OCI-LY7 (cell line): ENCODE results near the gene APOB. TPM values are rescaled to one million over a fixed set of nuclear protein-coding genes. Genes with fewer than 3 reads are reported as not detected.

Experiments used
- BruUV-seq: library from RNA; stranded (reverse); fragments of 400-500 nt; replicated peaks from 2 replicates; lab custom pipeline; 2021; lab: Mats Ljungman, UMichigan
- CTCF ChIA-PET: fragments of 300-600 bp; sonication (Branson Sonifier 250); formaldehyde crosslinking; loops from one replicate; lab custom pipeline; 2022; ENCODE audit warnings: antibody characterized with exemption; ENCODE audit not compliant: unreplicated experiment; lab: Charles Lee
- POLR2A ChIA-PET: fragments of 300-600 bp; sonication (Branson Sonifier 250); formaldehyde crosslinking; loops from one replicate; lab custom pipeline; 2022; ENCODE audit warnings: antibody characterized with exemption; lab: Charles Lee
- DNase-seq: peaks from one replicate; pipeline ENCODE4 v3.0.0-alpha.2; 2015; ENCODE audit warnings: low spot score
- H2AFZ ChIP-seq: fragments of 200-600 bp; sonication (generic), shearing (Covaris generic); 2 replicates; pipeline ENCODE4 v1.6.1; 2014; ENCODE audit warnings: mild to moderate bottlenecking, antibody characterized with exemption, low read length, moderate library complexity
- H3K27ac ChIP-seq: fragments of 200-600 bp; sonication (generic); 2 replicates; pipeline ENCODE4 v1.5.1; 2014; ENCODE audit warnings: mixed run types, low read depth, mild to moderate bottlenecking, moderate library complexity, low read length, inconsistent platforms; ENCODE audit not compliant: poor library complexity, severe bottlenecking
- H3K36me3 ChIP-seq: fragments of 200-600 bp; sonication (generic); 2 replicates; pipeline ENCODE4 v1.6.1; 2014; ENCODE audit warnings: mild to moderate bottlenecking, antibody characterized with exemption, low read length, moderate library complexity, mixed read lengths; ENCODE audit not compliant: insufficient read depth
- H3K4me1 ChIP-seq: fragments of 200-600 bp; sonication (generic); 2 replicates; pipeline ENCODE4 v1.5.1; 2014; ENCODE audit warnings: mild to moderate bottlenecking, low read length; ENCODE audit not compliant: insufficient read depth, poor library complexity, severe bottlenecking
- H3K4me2 ChIP-seq: fragments of 200-600 bp; sonication (generic); 2 replicates; pipeline ENCODE4 v1.6.1; 2014; ENCODE audit warnings: mild to moderate bottlenecking, low read length
- H3K4me3 ChIP-seq: fragments of 200-600 bp; sonication (generic); 2 replicates; pipeline ENCODE4 v1.5.1; 2014; ENCODE audit warnings: mild to moderate bottlenecking, low read depth, low read length; ENCODE audit not compliant: poor library complexity, severe bottlenecking
- H3K79me2 ChIP-seq: fragments of 200-600 bp; sonication (generic); 2 replicates; pipeline ENCODE4 v1.6.1; 2016; ENCODE audit warnings: low read depth, mild to moderate bottlenecking, low read length, moderate library complexity, mixed read lengths; ENCODE audit not compliant: insufficient read depth
- H3K9me2 ChIP-seq: fragments of 200-600 bp; sonication (generic); 2 replicates; pipeline ENCODE4 v1.6.1; 2016; ENCODE audit warnings: mild to moderate bottlenecking, low read length, mixed read lengths; ENCODE audit not compliant: insufficient read depth
- H3K9me3 ChIP-seq: fragments of 200-600 bp; sonication (generic); 2 replicates; pipeline ENCODE4 v1.6.1; 2014; ENCODE audit warnings: mild to moderate bottlenecking, mixed run types, low read length, mixed read lengths
- H4K20me1 ChIP-seq: fragments of 200-600 bp; sonication (generic); 2 replicates; pipeline ENCODE4 v1.6.1; 2014; ENCODE audit warnings: mild to moderate bottlenecking, antibody characterized with exemption, low read length, moderate library complexity, mixed read lengths; ENCODE audit not compliant: insufficient read depth
- EZH2phosphoT487 ChIP-seq: fragments of 200-600 bp; sonication (generic); IDR thresholded peaks from 2 replicates; pipeline ENCODE4 v1.6.1; 2018; ENCODE audit warnings: low read depth, borderline replicate concordance, mild to moderate bottlenecking, mixed run types, antibody characterized with exemption, low read length, moderate library complexity, mixed read lengths
- intact Hi-C: fragments of 100-400 bp; cut with micrococcal nuclease; formaldehyde crosslinking; loops from one replicate; pipeline ENCODE4 v1.10.0; 2022; ENCODE audit not compliant: unreplicated experiment
- total RNA-seq, 2 experiments: library from RNA; depleted of rRNA in 1 of 2; stranded (reverse); fragments of >200 nt in 1 of 2; shearing (Covaris generic) in 1 of 2; gene quantifications; 2 replicates each; pipeline ENCODE4 v1.2.3, GENCODE V29; 2014 to 2022
- TF ChIP-seq, protein P1 (sequence below): fragments of 200-600 bp; sonication (generic); conservative IDR thresholded peaks from 2 replicates; pipeline ENCODE4 v1.5.1; 2014; ENCODE audit warnings: mild to moderate bottlenecking, antibody characterized with exemption, low read length, moderate library complexity, mixed read lengths

APOB gene
- total RNA-seq, 2 experiments from 2014 or later, result 0.03 TPM; not detected in 1

DNA sequence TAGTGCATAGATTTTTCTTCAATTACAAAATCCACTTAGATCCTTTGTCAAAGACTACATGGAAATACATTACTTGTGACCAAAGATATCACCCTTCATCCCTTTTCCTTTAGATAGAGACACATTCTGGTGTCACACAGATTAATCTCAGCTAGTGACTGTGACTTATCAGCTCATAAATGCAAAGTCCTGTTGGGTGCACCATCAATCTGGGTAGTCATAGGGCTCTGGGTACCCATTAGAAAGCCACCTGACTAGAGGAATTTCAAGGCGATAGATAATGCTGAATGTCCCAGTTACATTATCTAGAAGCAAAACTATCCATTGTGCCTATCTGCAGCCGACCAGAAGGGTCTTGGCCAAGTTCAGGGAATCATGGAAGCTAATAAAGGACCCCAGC is 2.6 kb upstream of the APOB start:
- Histone ChIP-seq H3K36me3 (no peaks in the 10 kb centered on the region), H3K9me3 (no peaks in the 10 kb centered on the region), H3K4me3 (no peak overlapping the region), H4K20me1 (no peaks in the 10 kb centered on the region), H2AFZ (no peak overlapping the region), H3K4me1 (no peaks in the 10 kb centered on the region), H3K4me2 (no peak overlapping the region), H3K27ac (no peak overlapping the region), H3K9me2 (no peaks in the 10 kb centered on the region), H3K79me2 (no peaks in the 10 kb centered on the region)
- no TSS peak for BruUV-seq
- no peak for TF ChIP-seq EZH2phosphoT487
- TF ChIP-seq, protein P1, sequence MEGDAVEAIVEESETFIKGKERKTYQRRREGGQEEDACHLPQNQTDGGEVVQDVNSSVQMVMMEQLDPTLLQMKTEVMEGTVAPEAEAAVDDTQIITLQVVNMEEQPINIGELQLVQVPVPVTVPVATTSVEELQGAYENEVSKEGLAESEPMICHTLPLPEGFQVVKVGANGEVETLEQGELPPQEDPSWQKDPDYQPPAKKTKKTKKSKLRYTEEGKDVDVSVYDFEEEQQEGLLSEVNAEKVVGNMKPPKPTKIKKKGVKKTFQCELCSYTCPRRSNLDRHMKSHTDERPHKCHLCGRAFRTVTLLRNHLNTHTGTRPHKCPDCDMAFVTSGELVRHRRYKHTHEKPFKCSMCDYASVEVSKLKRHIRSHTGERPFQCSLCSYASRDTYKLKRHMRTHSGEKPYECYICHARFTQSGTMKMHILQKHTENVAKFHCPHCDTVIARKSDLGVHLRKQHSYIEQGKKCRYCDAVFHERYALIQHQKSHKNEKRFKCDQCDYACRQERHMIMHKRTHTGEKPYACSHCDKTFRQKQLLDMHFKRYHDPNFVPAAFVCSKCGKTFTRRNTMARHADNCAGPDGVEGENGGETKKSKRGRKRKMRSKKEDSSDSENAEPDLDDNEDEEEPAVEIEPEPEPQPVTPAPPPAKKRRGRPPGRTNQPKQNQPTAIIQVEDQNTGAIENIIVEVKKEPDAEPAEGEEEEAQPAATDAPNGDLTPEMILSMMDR, result no peak
- no peak for DNase-seq
- ChIA-PET CTCF (no interaction called here), POLR2A (interaction anchor here (0.7 kb wide), 1 partner anchor 41 kb away, joined by 4 read pairs; no protein-coding TSS in a partner anchor)
- intact Hi-C loops, result no loop called here

DNA sequence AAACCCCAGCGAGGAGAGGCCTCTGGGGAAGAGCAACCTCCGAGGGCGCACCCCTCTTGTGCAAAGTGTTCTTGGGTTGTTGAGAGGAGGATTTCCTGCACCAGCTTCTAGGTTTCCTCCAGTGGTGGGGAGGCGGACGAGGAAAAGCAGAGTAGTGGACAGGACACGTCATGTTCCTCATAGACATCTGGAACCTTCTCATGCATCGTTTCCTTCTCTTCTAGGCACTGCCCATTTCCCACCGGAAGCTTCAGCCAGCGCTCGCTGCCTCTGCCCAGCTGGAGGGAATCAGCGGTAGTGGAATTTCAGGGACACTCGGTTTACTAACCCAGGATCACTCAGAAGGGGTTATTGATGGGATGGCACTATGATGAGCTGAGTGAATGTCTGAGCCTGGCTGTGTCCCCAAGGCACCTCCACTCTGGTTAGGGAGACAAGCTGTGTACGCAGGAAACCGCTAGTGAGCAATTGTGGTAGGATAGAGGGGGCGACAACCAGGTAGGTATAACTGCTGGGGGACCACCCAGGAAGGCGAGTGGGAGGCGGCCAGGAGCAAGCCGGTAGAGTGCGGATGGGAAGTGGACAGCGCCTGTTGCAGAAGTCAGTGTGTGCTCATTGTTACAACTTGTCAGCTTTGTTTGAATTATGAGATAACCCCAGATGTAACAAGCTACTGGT is 960 bp upstream of the APOB start:
- H3K4me1 ChIP-seq, result no peaks in the 10 kb centered on the region
- intact Hi-C loops, result no loop called here
- TF ChIP-seq EZH2phosphoT487, result no peak
- TF ChIP-seq, protein P1, result no peak
- no peak overlapping the region for H3K4me2 ChIP-seq
- POLR2A ChIA-PET, result no interaction called here
- H4K20me1 ChIP-seq, result no peaks in the 10 kb centered on the region
- no peak overlapping the region for H3K27ac ChIP-seq
- CTCF ChIA-PET, result interaction anchor here (0.9 kb wide), 1 partner anchor 271 kb away, joined by 3 read pairs; no protein-coding TSS in a partner anchor
- H3K79me2 ChIP-seq, result no peaks in the 10 kb centered on the region
- H3K9me3 ChIP-seq, result no peaks in the 10 kb centered on the region
- H3K9me2 ChIP-seq, result no peaks in the 10 kb centered on the region
- no TSS peak for BruUV-seq
- H2AFZ ChIP-seq, result no peak overlapping the region
- no peak for DNase-seq
- H3K36me3 ChIP-seq, result no peaks in the 10 kb centered on the region
- H3K4me3 ChIP-seq, result no peak overlapping the region

DNA sequence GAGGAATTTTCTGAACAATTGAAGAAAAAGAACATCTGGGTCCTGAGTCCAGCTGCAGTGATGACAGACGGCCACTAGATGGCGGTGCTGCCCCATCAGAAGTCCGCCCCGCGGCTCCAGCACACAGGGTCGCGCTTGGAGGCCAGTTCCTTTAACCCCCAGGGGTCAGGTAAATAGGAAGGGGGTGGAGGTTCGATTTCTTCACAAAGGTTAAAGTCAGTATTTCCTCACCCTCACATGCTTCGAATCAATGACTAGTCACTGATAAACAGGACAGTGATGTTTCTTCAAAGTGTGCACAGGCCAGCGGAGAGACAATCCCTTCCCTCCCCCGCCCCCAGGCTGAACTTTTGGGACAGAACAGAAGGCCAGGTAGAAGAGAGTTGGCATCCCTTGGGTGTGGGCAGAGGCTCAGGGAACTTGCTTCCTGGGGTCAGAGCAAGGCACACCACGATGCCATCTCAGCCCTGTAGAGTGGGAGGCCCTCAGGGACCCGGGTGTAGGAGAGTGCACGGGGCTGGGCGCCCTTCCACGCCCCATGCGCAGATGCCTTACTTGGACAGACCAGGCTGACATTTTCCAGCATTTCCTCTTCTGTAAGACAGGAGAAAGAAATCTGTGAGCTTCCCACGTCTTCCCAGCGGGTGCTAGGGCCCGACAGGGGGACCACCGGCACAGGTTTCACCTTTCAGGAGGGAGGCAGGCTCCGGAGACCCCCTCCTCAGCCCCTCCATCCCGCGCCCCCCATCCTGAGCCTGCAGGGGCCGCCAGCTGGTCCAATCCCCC is 722 bp downstream of the APOB start:
- H4K20me1 ChIP-seq, result no peaks in the 10 kb centered on the region
- intact Hi-C loops, result loop anchor here (1.0 to 2.0 kb wide), 3 partner anchors 75 to 274 kb away; no protein-coding TSS in a partner anchor
- H3K4me3 ChIP-seq, result no peak overlapping the region
- H3K36me3 ChIP-seq, result no peaks in the 10 kb centered on the region
- H3K9me3 ChIP-seq, result no peaks in the 10 kb centered on the region
- ChIA-PET POLR2A (no interaction called here), CTCF (no interaction called here)
- BruUV-seq, result no TSS peak
- H3K4me2 ChIP-seq, result no peak overlapping the region
- TF ChIP-seq EZH2phosphoT487, result no peak
- TF ChIP-seq, protein P1, result peak; percentile 99
- H3K9me2 ChIP-seq, result no peaks in the 10 kb centered on the region
- H3K79me2 ChIP-seq, result no peaks in the 10 kb centered on the region
- no peak overlapping the region for H3K27ac ChIP-seq
- H2AFZ ChIP-seq, result no peak overlapping the region
- no peaks in the 10 kb centered on the region for H3K4me1 ChIP-seq
- peak; percentile 60 for DNase-seq
